Measurements from ENCODE around the gene OOEP.

The OOEP gene

DNA sequence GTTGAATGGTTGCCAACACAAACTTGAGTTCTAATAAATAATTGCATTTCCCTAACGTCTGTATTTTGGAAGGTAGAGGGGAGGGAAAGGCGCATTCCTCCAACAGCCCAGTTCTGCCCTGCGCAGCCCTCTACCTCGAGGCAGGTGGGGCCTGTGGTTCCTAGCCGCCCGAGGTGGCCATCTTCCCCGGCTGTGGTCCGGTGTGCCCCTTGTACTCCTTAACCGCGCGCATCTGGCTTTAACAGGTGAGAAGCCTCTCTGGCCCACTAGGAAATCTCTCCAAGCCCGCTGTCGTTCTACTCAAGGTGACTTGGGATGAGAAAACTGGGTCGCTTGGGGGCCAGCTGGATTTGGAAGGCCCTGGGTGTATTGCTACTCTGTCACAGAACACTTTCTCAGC lies 5.6 kb downstream of the OOEP start:
- no peak for DNase-seq

DNA sequence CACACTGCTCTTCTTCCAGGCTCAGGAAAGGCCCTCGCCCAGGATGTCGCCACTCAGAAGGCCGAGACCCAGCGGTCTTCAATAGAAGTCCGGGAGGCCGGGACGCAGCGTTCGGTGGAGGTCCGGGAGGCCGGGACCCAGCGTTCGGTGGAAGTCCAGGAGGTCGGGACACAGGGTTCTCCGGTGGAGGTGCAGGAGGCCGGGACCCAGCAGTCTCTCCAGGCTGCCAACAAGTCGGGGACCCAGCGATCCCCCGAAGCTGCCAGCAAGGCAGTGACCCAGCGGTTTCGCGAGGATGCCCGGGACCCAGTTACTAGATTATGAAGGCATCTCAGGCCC lies 6.2 kb downstream of the OOEP start:
- no peak for DNase-seq

DNA sequence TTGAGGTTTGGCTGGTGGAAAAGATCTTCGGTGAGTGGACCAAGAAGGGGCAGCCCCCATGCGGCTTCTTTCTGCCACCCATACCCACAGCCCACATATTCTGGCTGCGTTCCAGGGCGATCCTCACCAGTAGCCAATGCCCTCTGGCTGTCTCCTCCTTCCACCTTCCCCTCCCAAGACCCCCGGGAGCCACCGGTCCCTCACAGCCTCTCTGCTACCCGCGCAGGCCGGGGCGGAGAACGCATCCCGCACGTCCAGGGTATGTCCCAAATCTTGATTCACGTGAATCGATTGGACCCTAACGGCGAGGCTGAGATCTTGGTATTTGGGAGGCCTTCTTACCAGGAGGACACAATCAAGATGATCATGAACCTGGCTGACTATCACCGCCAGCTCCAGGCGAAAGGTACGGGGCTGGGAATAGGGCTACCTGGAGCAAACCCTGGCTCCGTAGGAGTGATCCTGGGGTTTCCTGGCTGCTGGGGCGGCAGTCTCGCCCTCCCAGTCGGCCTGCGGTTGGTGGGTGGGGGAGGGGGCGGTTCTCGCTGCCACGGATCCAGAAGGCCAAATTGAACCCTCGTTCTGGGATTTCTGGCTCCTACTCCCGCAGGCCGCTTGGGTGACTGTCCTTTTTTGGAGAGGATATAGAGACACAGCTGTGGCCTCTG lies 6.7 kb downstream of the OOEP start:
- DNase-seq: no peak

DNA sequence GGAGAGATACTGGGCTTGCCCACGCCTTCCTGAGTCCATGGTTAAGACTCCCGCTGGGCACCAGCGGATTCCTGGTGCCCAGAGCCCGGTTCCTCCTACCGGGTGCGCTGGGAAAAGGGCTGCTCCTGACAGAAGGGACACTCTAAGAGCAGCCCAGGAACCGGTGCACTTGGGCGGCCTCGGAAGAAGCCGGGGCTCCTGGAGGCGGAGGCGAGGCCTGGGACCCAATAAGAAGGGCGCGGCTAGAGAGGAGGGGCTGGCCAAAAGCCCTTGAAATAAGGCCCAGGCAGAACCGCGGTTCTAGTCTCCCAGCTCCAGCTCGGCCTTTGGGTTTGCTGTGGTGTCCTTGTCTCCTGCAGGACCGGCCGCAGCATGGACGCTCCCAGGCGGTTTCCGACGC lies 7.3 kb downstream of the OOEP start, which contains the start of gene KHDC3L:
Gene KHDC3L (plus strand): TSS at position 301 of the 400 bp plus-strand sequence. CDS start 72 bp downstream, at position 373.
- DNase-seq: no peak

DNA sequence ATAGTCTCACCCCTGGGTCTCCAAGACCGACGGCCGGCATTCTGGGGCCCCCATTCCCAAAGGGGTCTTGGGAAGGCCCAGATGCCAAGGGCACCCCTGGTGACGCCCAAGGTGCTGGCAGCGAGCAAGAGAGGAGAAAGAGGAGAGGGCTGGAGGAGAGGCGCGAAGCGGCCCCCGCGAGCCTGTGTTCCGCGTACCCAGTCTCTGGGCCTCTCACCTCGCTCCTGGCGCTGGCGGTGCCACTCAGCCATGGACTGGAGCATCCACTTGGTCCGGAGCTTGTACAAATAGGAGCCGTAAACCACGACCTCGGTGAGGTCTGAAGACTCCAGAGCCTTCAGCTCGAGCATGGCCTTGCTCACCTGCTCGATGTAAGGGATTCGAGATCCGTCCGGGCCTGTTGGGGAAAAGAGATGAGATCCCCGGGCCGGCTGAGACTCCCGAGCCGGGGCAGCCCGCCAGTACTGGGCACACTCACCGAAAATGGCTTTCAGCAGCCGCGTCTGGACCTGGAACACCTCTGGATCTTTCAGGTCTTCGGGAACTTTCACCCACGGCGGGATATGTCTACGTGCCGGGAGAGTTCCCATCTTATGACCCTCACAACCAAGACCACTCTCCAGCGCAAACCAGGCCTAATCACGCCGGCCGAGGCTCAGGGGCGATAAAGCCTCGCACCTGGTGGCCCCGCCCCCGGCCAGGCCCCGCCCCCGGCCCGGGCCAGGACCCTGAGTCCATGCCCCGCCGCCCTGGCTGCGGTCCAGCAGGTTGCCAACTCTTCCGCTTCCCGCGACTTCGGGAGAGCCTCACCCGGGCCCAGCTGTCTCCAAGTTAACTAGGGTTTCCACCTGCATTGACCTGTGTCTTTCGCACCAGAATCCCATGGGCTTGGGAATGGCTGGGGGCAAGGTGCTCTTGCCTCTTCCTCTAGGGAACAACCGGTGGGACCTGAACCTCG lies 15.8 kb downstream of the OOEP start, which contains the start of gene DPPA5:
Gene DPPA5 (minus strand): TSS at position 641 of the 958 bp plus-strand sequence. CDS start 51 bp downstream, at position 590.
- DNase-seq: no peak

DNA sequence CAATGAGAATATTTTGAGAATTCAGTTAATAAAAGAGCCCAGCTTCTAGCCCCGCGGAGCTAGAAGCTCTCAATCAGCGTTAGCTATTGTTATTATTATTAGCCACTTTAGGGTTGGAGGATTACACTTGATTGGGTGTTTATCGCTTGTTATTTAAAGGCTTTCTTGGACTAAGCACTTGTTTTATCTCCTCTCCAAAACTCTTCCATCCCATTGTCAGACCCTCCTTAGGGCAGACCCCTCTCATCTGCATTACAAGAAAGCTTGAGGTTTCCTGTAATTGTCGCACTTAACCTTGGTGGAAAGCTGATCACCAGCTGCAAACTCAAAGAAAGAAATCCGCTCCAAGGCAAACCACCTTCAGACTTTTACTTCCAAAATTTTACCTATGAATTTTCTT lies 20.4 kb downstream of the OOEP start:
- no peak for DNase-seq

DNA sequence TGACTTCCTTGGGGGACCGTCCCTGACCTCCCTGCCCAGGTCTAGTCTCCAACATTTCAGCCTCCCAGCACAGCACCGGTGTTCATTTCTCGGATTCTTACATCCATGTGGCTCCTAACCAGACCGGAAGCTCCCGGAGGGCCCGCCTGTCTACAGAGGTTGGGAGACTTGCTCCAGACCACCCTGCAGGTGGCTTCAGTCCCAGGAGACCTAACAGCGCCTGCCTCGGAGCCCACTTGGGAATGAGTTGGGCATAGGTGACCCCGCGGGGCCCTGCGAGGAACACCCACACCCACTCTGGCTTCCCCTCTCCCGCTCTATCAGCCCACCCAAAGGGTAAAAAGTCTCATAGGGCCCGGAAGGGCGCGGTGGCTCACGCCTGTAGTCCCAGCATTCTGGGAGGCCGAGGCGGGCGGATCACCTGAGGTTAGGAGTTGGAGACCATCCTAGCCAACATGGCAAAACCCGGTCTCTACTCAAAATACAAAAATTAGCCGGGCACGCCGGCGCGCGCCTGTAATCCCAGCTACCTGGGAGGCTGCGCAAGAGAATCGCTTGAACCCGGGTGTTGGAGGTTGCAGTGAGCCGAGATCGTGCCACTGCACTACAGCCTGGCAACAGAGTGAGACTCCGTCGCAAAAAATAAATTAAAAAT lies 21.0 kb downstream of the OOEP start:
- DNase-seq: no peak

DNA sequence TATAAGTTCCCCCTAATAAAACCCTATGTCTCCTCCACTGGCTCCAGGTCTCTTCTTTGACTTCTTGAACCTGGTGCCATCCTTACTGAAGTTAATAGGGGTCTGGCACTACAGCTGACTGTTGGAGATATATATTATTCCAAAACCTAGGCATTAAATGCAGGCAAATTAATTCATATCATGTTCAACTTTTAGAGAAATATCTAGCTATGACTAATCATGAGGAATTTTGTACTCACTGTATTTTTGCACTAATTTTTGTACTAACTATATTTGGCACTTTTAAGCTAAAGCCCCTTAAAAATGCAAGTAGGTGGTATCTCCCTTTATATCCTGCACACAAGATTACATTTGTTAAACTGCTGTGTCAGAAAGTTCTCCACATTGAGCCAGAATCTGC lies 26.5 kb downstream of the OOEP start:
- no peak for DNase-seq

DNA sequence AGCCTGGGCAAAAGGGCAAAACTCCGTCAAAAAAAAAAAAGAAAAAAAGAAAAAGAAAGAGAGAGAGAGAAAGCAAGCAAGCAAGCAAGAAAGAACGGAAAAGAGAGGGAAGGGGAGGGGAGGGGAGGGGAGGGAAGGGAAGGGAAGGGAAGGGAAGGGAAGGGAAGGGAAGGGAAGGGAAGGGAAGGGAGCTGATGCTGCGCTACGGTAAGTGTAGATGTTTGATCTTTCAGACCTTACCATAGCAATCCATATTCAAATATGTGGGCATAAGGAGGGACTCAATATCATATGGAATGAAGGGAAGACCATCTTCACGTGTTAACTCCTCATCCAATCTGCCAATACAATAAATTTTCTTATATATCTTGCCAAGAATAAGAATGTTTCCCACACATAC lies 27.5 kb downstream of the OOEP start:
- no peak for DNase-seq

DNA sequence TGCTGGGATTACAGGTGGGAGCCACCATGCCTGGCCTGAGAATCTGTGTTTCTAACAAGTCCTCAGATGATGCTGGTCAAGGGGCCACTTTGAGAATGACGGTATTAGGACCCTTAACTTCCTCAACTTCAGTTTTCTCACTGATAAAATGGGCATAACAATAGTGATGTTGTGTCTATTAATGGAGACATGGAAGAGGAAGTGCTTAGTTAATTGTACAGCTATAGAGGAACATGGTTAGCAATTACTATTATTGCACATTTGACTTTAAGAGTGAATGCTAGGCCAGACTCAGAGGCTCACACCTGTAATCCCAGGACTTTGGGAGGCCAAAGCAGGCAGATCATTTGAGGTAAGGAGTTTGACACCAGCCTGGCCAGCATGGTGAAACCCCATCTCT lies 28.4 kb downstream of the OOEP start:
- DNase-seq: no peak

DNA sequence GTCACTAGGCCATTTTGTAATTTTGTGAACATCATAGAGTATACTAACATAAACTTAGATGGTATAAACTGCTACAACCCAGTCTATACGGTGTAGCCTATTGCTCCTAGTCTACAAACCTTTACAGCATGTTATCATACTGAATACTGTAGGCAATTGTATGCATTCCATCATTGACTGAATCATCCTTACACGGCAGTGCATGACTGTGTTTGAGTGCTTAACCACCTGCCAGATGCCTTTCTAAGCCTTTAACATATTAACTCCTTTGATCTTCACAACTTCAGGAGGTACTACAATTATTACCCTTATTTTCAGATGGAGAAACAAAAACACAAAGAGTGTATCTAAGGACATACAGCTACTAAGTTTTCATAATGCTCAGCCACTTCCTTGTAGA lies 29.6 kb downstream of the OOEP start:
- DNase-seq: no peak

DNA sequence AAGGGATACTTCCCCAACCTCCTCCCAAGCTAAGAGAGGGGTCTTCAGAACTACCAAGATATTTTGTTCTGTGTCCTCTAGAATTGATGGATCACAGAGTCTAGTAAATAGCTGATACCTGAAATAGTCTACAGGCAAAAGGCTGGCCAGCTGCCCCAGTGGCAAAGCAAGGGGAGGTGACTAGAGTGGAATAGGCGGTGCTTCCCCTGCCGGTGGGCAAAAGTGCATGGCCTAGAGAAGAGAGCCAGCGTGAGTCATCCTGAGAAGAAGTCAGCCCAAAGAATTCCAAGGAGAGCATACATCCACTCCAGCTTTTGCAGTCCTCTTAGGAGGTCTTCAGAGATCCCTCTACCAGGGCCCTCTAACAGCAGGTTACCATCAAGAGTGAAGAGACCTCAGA lies 30.4 kb downstream of the OOEP start:
- no peak for DNase-seq

DNA sequence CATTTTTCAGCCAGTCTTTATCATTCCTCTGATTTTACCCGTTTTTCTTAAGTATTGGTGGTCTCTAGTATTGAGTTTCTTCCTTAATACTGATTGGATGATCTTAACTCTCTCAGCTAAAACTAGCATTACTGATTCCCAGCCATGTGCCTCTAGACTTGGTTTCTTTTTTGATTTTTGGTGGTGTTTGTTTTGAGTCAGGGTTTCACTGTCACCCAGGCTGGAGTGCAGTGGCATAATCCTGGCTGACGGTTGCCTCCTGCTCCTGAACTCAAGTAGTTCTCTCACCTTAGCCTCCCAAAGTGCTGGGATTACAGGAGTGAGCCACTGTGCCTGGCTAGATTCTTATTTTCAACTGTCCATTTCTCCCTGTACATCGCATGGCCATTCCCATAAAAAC lies 40.5 kb downstream of the OOEP start:
- DNase-seq: no peak

DNA sequence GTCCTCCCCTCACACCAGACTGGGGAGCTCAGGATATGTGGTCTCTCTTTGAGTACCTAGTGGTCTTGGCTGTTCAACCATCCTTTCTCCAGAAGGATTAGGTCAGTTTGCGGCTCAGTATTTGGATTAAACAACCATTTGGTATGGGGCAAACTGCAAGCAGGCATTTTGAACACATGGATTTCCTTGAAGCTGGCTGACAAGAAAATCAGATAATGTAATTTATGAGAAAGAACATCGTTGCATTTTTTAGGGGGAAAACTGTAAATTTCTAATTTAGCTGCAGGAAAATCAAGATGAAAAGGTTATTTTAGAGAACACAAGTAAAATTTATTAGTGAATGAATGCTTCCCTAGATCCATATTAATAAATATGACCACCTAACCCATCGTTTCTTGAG lies 40.9 kb downstream of the OOEP start:
- DNase-seq: no peak

DNA sequence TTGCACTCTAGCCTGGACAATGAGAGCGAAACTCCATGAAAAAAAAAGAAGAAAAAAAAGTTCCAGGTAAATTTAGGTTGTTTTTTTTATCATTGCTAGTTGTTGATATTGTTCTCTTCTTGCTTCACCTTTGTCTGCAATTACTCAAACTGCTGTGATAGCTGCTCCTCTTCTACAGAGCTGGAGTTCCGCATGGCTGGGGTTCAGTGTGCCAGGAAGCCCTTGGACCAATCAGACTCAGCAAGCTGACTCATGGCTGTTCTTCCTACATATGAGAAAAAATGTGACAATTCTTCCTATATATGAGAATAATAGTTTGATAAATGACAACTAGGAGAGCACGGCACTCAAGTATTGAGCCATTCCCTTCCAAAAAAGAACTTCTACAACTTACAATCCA lies 44.0 kb downstream of the OOEP start:
- no peak for DNase-seq

DNA sequence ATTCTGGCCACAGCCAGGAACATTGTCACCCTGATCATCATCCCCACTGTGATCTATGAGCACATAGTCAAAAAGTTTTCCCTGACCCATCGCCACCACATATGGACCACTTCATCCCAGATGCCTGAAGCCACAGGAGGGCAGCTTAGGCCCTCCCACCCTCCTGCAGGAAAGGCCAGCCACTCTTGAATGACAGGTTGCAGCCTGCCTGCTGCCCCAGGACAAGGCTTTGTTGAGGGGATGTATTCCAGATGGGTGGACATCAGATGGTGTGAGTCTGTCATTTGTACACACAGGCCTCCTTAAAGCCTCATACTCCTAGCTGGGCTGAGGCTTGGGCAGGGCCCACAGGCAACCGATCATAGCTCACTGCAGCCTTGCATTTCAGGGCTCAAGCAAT lies 46.4 kb downstream of the OOEP start:
- no peak for DNase-seq

Data from eye (tissue), 1 donor.